Myocyte (in vitro differentiated cells): ENCODE measurements around the gene CCDC195. TPM values are rescaled to one million over a fixed set of nuclear protein-coding genes. Genes with fewer than 3 reads are reported as not detected.

Experiments
- total RNA-seq: library from RNA; depleted of rRNA; stranded (reverse); fragments of >200 nt; gene quantifications from 2 replicates; pipeline ENCODE4 v1.2.3, GENCODE V29; 2014

Gene CCDC195
- total RNA-seq, 1 donor from 2014 or later: not detected

Other genes starting within 250 kb of the CCDC195 start
- 86.4 and 92.3 TPM in 2 replicates for gene CUL3, start 131.0 kb downstream of the CCDC195 start, total RNA-seq